Mesendoderm (in vitro differentiated cells): Measurements from ENCODE around the gene SIRPB2.
A peak's percentile ranks its signal among the peaks of the same experiment; 100 is the strongest.
"Not testable (repeated sequence)": the region's sequence is repeated elsewhere in the genome, so short reads cannot be mapped to it uniquely, and the experiment has no call there.

ENCODE experiments used
- DNase-seq: peaks from one replicate; pipeline ENCODE4 v3.0.0; 2013
- H2AK5ac ChIP-seq: 2 replicates; pipeline ENCODE4 v1.6.1; 2013; ENCODE audit warnings: low read length, inconsistent platforms
- H2BK120ac ChIP-seq: 2 replicates; pipeline ENCODE4 v1.6.1; 2013; ENCODE audit warnings: low read depth, mild to moderate bottlenecking, low read length, moderate library complexity, mixed read lengths
- H2BK15ac ChIP-seq: replicated peaks from 2 replicates; pipeline ENCODE4 v1.6.1; 2013; ENCODE audit warnings: low read depth, mild to moderate bottlenecking, moderate library complexity
- H2BK5ac ChIP-seq: 2 replicates; pipeline ENCODE4 v1.6.1; 2013; ENCODE audit warnings: low read length, inconsistent platforms
- H3K18ac ChIP-seq: 2 replicates; pipeline ENCODE4 v1.6.1; 2013; ENCODE audit warnings: mild to moderate bottlenecking, low read length, mixed read lengths
- H3K23ac ChIP-seq: one replicate; pipeline ENCODE4 v1.6.1; 2013; ENCODE audit warnings: low read length
- H3K27ac ChIP-seq: 2 replicates; pipeline ENCODE4 v1.5.1; 2013; ENCODE audit warnings: low read depth, mild to moderate bottlenecking, inconsistent platforms, low read length, moderate library complexity
- H3K27me3 ChIP-seq: 2 replicates; pipeline ENCODE4 v1.6.1; 2013; ENCODE audit warnings: low read length, control low read depth, mild to moderate bottlenecking, inconsistent platforms; ENCODE audit not compliant: insufficient read depth, poor library complexity
- H3K36me3 ChIP-seq: 2 replicates; pipeline ENCODE4 v1.6.1; 2013; ENCODE audit warnings: low read length, inconsistent platforms; ENCODE audit not compliant: control insufficient read depth, insufficient read depth
- H3K4ac ChIP-seq: one replicate; pipeline ENCODE4 v1.6.1; 2013; ENCODE audit warnings: low read depth, mild to moderate bottlenecking, low read length, moderate library complexity
- H3K4me1 ChIP-seq: 2 replicates; pipeline ENCODE4 v1.6.1; 2013; ENCODE audit warnings: low read depth, low read length, inconsistent platforms; ENCODE audit not compliant: control insufficient read depth
- H3K4me2 ChIP-seq: 2 replicates; pipeline ENCODE4 v1.6.1; 2013; ENCODE audit warnings: low read length
- H3K4me3 ChIP-seq: 2 replicates; pipeline ENCODE4 v1.5.1; 2013; ENCODE audit warnings: mild to moderate bottlenecking, low read length
- H3K56ac ChIP-seq: one replicate; pipeline ENCODE4 v1.6.1; 2013; ENCODE audit warnings: low read length
- H3K79me1 ChIP-seq: 2 replicates; pipeline ENCODE4 v1.6.1; 2013; ENCODE audit warnings: low read length, inconsistent platforms
- H3K79me2 ChIP-seq: 2 replicates; pipeline ENCODE4 v1.6.1; 2013; ENCODE audit warnings: mild to moderate bottlenecking, low read length; ENCODE audit not compliant: control insufficient read depth, insufficient read depth
- H3K9ac ChIP-seq: 2 replicates; pipeline ENCODE4 v1.6.1; 2013; ENCODE audit warnings: low read length, inconsistent platforms
- H4K5ac ChIP-seq: one replicate; pipeline ENCODE4 v1.6.1; 2013; ENCODE audit warnings: low read length
- H4K8ac ChIP-seq: one replicate; pipeline ENCODE4 v1.6.1; 2013; ENCODE audit warnings: low read depth, mild to moderate bottlenecking, control low read depth, low read length, moderate library complexity
- WGBS: extraction: QIAGEN DNeasy Blood & Tissue Kit; methylation state at CpG from one replicate; pipeline ENCODE4 v1.1.7; 2013; ENCODE audit warnings: low lambda C conversion rate, missing lambda C conversion rate; ENCODE audit not compliant: insufficient coverage; ENCODE audit errors: extremely low coverage; 5-methylcytosine and 5-hydroxymethylcytosine counted together

SIRPB2 gene

DNA sequence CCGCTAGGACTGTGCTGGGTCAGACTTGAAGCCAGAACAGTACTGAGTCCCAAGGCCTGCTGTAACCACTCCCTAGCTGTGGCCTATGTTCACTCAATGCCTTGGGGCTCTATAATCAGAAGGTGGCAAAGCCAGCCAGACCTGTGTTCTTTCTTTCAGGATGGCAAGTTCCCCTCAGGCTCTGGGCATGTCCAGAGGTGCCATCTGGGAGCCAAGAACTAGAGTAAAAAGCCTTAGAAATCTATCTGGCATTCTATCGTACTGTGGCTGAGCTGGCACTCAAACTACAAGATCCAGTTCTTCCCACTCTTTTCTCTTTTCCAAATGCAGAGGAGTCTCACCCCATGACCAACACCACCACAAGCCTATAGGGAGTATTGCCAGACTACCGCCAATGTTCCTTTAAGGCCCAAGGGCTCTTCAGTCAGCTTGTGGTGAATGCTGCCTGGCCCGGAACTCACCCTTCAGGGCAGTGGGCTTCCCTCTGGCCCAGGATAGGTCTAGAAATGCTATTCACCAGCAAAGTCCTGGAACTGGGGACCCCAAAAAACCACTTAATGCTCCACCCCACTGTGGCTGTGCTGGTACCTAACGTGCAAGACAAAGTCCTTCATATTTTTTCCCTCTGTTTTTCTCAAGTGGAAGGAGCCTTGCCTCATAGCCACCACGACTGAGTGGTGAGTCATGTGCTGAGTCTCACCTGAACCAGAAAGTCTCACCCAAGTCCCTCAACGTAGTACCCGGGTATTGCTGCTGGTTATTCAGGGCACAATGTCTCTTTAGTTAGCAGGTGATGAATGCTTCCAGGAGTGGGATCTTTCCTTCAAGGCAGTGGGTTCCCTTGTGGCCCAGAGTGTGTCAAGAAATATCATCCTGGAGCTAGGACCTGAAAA is 8.6 kb upstream of the SIRPB2 start:
- H4K8ac ChIP-seq, result no peak overlapping the region
- H3K23ac ChIP-seq, result no peak overlapping the region
- DNase-seq, result peak; percentile 35
- H3K79me2 ChIP-seq, result no peaks in the 10 kb centered on the region
- no peak overlapping the region for H2BK5ac ChIP-seq
- H4K5ac ChIP-seq, result no peak overlapping the region
- no peaks in the 10 kb centered on the region for H3K27me3 ChIP-seq
- no peaks in the 10 kb centered on the region for H3K79me1 ChIP-seq
- H3K4me1 ChIP-seq, result no peaks in the 10 kb centered on the region
- no peak overlapping the region for H3K4me3 ChIP-seq
- peak overlapping the region; percentile 90 for H2BK120ac ChIP-seq
- H3K4ac ChIP-seq, result peak overlapping the region; percentile 81
- H2AK5ac ChIP-seq, result no peak overlapping the region
- H3K56ac ChIP-seq, result peak overlapping the region; percentile 3
- H3K27ac ChIP-seq, result no peak overlapping the region
- WGBS, result no CpG with 5 or more reads among the region's 8 CpGs
- H3K4me2 ChIP-seq, result no peak overlapping the region
- peak overlapping the region; percentile 86 for H3K18ac ChIP-seq
- no peak overlapping the region for H2BK15ac ChIP-seq
- H3K36me3 ChIP-seq, result no peaks in the 10 kb centered on the region
- H3K9ac ChIP-seq, result no peak overlapping the region

DNA sequence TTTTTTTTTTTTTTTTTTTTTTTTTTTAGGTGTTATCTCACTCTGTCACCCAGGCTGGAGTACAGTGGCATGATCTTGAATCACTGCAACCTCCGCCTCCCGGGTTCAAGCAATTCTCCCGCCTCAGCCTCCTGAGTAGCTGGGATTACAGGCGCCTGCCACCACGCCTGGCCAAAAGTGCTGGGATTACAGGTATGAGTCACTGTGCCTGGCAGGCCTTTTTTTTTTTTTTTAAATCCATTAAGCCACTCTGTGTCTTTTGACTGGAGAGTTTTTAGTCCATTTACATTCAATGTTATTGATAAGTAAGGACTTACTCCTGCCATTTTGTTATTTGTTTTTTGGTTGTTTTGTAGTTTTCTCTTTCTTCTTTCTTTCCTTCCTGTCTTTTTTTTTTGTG is 6.2 kb upstream of the SIRPB2 start:
- H3K27me3 ChIP-seq, H2AK5ac ChIP-seq, H3K4me2 ChIP-seq, H3K56ac ChIP-seq, H2BK5ac ChIP-seq, DNase-seq, H2BK120ac ChIP-seq, H3K36me3 ChIP-seq, H3K18ac ChIP-seq, H3K79me2 ChIP-seq, H4K8ac ChIP-seq, H4K5ac ChIP-seq, H3K4me3 ChIP-seq, H3K4ac ChIP-seq, H3K79me1 ChIP-seq, H3K27ac ChIP-seq, H3K23ac ChIP-seq, H2BK15ac ChIP-seq, H3K9ac ChIP-seq, H3K4me1 ChIP-seq: not testable (repeated sequence)
- WGBS, result no CpG with 5 or more reads among the region's 5 CpGs

DNA sequence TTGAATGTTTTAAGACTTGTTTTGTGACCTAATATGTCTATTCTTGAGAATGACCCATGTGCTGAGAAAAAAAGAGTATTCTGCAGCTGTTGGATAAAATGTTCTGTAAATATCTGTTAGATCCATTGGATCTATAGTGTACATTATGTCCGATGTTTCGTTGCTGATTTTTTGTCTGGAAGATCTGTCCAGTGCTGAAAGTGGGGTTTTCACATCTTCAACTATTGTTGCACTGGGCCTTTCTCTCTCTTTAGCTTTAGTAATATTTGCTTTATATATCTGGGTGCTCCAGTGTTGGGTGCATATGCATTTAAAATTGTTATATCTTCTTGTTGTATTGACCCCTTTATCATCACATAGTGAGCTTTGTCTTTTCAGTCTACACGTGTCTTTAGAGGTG is 5.7 kb upstream of the SIRPB2 start:
- Histone ChIP-seq H3K56ac (no peak overlapping the region), H3K23ac (no peak overlapping the region), H3K79me1 (no peaks in the 10 kb centered on the region), H2BK120ac (no peak overlapping the region), H3K9ac (no peak overlapping the region), H4K5ac (no peak overlapping the region), H3K4me2 (no peak overlapping the region), H3K27ac (no peak overlapping the region), H3K4me1 (no peaks in the 10 kb centered on the region), H2AK5ac (no peak overlapping the region), H3K27me3 (no peaks in the 10 kb centered on the region), H3K4ac (no peak overlapping the region), H2BK15ac (no peak overlapping the region), H3K79me2 (no peaks in the 10 kb centered on the region), H3K18ac (no peak overlapping the region), H3K4me3 (no peak overlapping the region), H4K8ac (no peak overlapping the region), H3K36me3 (no peaks in the 10 kb centered on the region), H2BK5ac (no peak overlapping the region)
- no peak for DNase-seq
- no CpG with 5 or more reads among the region's 3 CpGs for WGBS

DNA sequence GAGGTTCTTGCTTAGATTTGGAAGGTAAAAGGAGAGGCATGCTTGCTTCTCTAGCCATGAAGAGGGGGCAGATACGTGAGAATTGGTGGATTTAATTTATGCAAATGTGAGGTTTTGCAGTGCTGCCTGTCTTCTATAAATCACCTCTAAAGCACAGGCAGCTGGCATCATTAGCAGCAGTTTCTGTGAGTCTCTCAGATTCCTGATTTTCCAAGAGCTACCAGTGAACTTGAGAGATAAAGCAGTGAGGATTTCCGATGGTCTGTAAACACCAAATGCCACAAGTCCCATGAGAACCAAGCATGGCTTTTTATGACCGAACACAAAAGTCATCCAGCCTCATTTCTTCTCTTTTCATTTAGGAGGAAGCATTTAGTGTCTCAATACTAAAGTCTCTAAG is 3.2 kb upstream of the SIRPB2 start:
- no peak for DNase-seq
- no peak overlapping the region for H3K4me2 ChIP-seq
- no peaks in the 10 kb centered on the region for H3K79me1 ChIP-seq
- H3K56ac ChIP-seq, result no peak overlapping the region
- no CpG with 5 or more reads among the region's 3 CpGs for WGBS
- no peak overlapping the region for H3K4ac ChIP-seq
- no peaks in the 10 kb centered on the region for H3K79me2 ChIP-seq
- no peak overlapping the region for H2BK5ac ChIP-seq
- H3K23ac ChIP-seq, result no peak overlapping the region
- H2BK15ac ChIP-seq, result no peak overlapping the region
- H4K5ac ChIP-seq, result no peak overlapping the region
- H3K18ac ChIP-seq, result no peak overlapping the region
- no peak overlapping the region for H3K9ac ChIP-seq
- no peaks in the 10 kb centered on the region for H3K36me3 ChIP-seq
- no peak overlapping the region for H4K8ac ChIP-seq
- H3K27ac ChIP-seq, result no peak overlapping the region
- no peaks in the 10 kb centered on the region for H3K4me1 ChIP-seq
- no peak overlapping the region for H3K4me3 ChIP-seq
- no peak overlapping the region for H2BK120ac ChIP-seq
- H3K27me3 ChIP-seq, result no peaks in the 10 kb centered on the region
- H2AK5ac ChIP-seq, result no peak overlapping the region

DNA sequence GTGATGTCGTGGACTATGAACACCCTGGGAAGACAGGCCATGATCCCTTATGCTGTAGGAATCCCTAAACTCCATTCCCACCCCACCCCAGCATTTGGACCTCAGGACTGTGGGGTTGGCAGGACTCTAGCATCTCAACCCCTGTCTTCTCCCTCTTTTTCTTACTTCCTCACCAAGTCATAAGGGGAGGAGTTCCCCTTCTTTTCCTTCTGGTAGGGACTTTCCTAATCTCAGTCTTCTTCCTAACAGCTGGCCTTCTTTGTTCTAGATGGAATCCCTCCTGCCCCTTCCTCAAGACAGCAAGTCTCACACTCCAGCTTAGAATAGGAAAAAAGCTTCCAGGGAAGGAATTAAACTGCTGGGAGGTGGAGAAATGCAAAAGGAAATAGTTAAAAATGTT is 2.3 kb upstream of the SIRPB2 start:
- no peaks in the 10 kb centered on the region for H3K79me1 ChIP-seq
- H3K27ac ChIP-seq, result no peak overlapping the region

More for the DNA sequence above, 2.3 kb upstream of the SIRPB2 start:
- H3K4me1 ChIP-seq, result no peaks in the 10 kb centered on the region
- no peak overlapping the region for H3K23ac ChIP-seq
- no peaks in the 10 kb centered on the region for H3K36me3 ChIP-seq
- no peak overlapping the region for H4K8ac ChIP-seq
- H3K18ac ChIP-seq, result no peak overlapping the region
- H3K56ac ChIP-seq, result no peak overlapping the region
- no peak overlapping the region for H3K4me3 ChIP-seq
- no peak overlapping the region for H2BK5ac ChIP-seq
- DNase-seq, result no peak
- no CpG with 5 or more reads among the region's 1 CpG for WGBS
- H3K27me3 ChIP-seq, result no peaks in the 10 kb centered on the region
- H4K5ac ChIP-seq, result no peak overlapping the region
- no peak overlapping the region for H3K4me2 ChIP-seq
- H2AK5ac ChIP-seq, result no peak overlapping the region
- no peak overlapping the region for H3K4ac ChIP-seq
- H3K79me2 ChIP-seq, result no peaks in the 10 kb centered on the region
- no peak overlapping the region for H2BK120ac ChIP-seq
- H2BK15ac ChIP-seq, result no peak overlapping the region
- no peak overlapping the region for H3K9ac ChIP-seq
